Endothelial cell of umbilical vein (primary cell): Measurements from ENCODE around the gene NTSR1. TPM values are rescaled to one million over a fixed set of nuclear protein-coding genes. Genes with fewer than 3 reads are reported as not detected.

ENCODE experiments used
- BruUV-seq: library from RNA; stranded (reverse); fragments of 400-500 nt; replicated peaks from 2 replicates; lab custom pipeline; 2021; lab: Mats Ljungman, UMichigan
- CTCF ChIA-PET: fragments of 300-600, 350-600 bp; sonication (Branson Sonifier 250); formaldehyde crosslinking; loops from one replicate; lab custom pipeline; 2021; ENCODE audit warnings: antibody characterized with exemption, inconsistent platforms; lab: Charles Lee
- POLR2A ChIA-PET: fragments of 300-600, 350-600 bp; sonication (Branson Sonifier 250); formaldehyde crosslinking; loops from one replicate; lab custom pipeline; 2021; ENCODE audit warnings: antibody characterized with exemption, inconsistent platforms; lab: Charles Lee
- DNase-seq: peaks from one replicate; pipeline ENCODE4 v3.0.0-alpha.2; 2011; ENCODE audit warnings: low read depth, low spot score
- FAIRE-seq: peaks from 2 replicates; lab custom pipeline; 2011; peaks lifted over from hg19 to GRCh38; lab: Jason Lieb, UNC
- H2AFZ ChIP-seq: 2 replicates; pipeline ENCODE4 v1.6.0; 2012; ENCODE audit warnings: low read depth, low read length, control low read depth, inconsistent platforms
- H3K27ac ChIP-seq: 2 replicates; pipeline ENCODE4 v1.5.1; 2011; ENCODE audit warnings: low read depth, mild to moderate bottlenecking, control low read depth, low read length, moderate library complexity; ENCODE audit not compliant: insufficient read depth
- H3K27me3 ChIP-seq, 2 experiments: 2 replicates each; pipeline versions ENCODE4 v1.6.0 to v1.6.1; 2011; ENCODE audit warnings: low read length in 2 of 2, mixed read lengths in 1 of 2; ENCODE audit not compliant: control insufficient read depth in 2 of 2, insufficient read depth in 2 of 2
- H3K36me3 ChIP-seq, 2 experiments: 2 replicates in 1 of 2; 3 replicates in 1 of 2; pipeline ENCODE4 v1.5.1; 2011; ENCODE audit warnings: low read length in 2 of 2, mild to moderate bottlenecking in 1 of 2, moderate library complexity in 1 of 2; ENCODE audit not compliant: control insufficient read depth in 2 of 2, insufficient read depth in 2 of 2; ENCODE audit errors: extremely low read depth in 1 of 2
- H3K4me1 ChIP-seq: 3 replicates; pipeline ENCODE4 v1.5.1; 2011; ENCODE audit warnings: mild to moderate bottlenecking, low read length; ENCODE audit not compliant: control insufficient read depth, insufficient read depth; ENCODE audit errors: extremely low read depth
- H3K4me2 ChIP-seq: 2 replicates; pipeline ENCODE4 v1.6.1; 2011; ENCODE audit warnings: low read length, control low read depth, mixed read lengths; ENCODE audit not compliant: insufficient read depth
- H3K4me3 ChIP-seq, 3 experiments: fragments of 200-600 bp in 1 of 3; sonication (generic), shearing (Covaris generic) in 1 of 3; replicated peaks in 1 of 3; 2 replicates each; pipeline ENCODE4 v1.5.1; 2011 to 2016; ENCODE audit warnings: control low read depth in 3 of 3, low read length in 3 of 3, mild to moderate bottlenecking in 2 of 3, inconsistent platforms in 1 of 3, low read depth in 1 of 3, moderate library complexity in 1 of 3; ENCODE audit not compliant: insufficient read depth in 1 of 3
- H3K79me2 ChIP-seq: 2 replicates; pipeline ENCODE4 v1.6.0; 2012; ENCODE audit warnings: low read length, inconsistent platforms; ENCODE audit not compliant: control insufficient read depth, insufficient read depth
- H3K9ac ChIP-seq: replicated peaks from 2 replicates; pipeline ENCODE3; 2011; ENCODE audit warnings: low read length, control low read depth; ENCODE audit not compliant: insufficient read depth; ENCODE audit errors: extremely low read depth
- H3K9me1 ChIP-seq: replicated peaks from 3 replicates; pipeline ENCODE4 v1.6.0; 2011; ENCODE audit warnings: mild to moderate bottlenecking, low read length; ENCODE audit not compliant: control insufficient read depth, insufficient read depth; ENCODE audit errors: extremely low read depth
- H3K9me3 ChIP-seq: replicated peaks from 2 replicates; pipeline ENCODE4 v1.5.1; 2012; ENCODE audit warnings: low read length, inconsistent platforms; ENCODE audit not compliant: control insufficient read depth, insufficient read depth
- H4K20me1 ChIP-seq: replicated peaks from 2 replicates; pipeline ENCODE3; 2011; ENCODE audit warnings: mild to moderate bottlenecking, low read length; ENCODE audit not compliant: control insufficient read depth, insufficient read depth; ENCODE audit errors: extremely low read depth
- EZH2 ChIP-seq: IDR thresholded peaks from 2 replicates; pipeline ENCODE4 v1.6.1; 2012; ENCODE audit warnings: borderline replicate concordance, low read depth, mild to moderate bottlenecking, moderate library complexity, low read length, inconsistent platforms; ENCODE audit not compliant: severe bottlenecking
- FOS ChIP-seq: IDR thresholded peaks from 2 replicates; pipeline ENCODE4 v1.6.1; 2011; ENCODE audit warnings: mild to moderate bottlenecking, low read length, moderate library complexity, borderline replicate concordance; ENCODE audit not compliant: insufficient read depth
- GATA2 ChIP-seq: IDR thresholded peaks from 2 replicates; pipeline ENCODE4 v1.7.0; 2011; ENCODE audit warnings: low read depth, mild to moderate bottlenecking, moderate library complexity, mixed read lengths, low read length; ENCODE audit not compliant: insufficient read length, insufficient read depth
- JUN ChIP-seq: IDR thresholded peaks from 2 replicates; pipeline ENCODE4 v1.6.1; 2011; ENCODE audit warnings: borderline replicate concordance, low read depth; ENCODE audit not compliant: insufficient read length, insufficient read depth
- MYC ChIP-seq: IDR thresholded peaks from one replicate; pipeline ENCODE4 v1.6.1; 2011; ENCODE audit warnings: mild to moderate bottlenecking, low read depth, low read length
- POLR2A ChIP-seq: IDR thresholded peaks from 2 replicates; pipeline ENCODE4 v1.6.1; 2012; ENCODE audit warnings: low read depth, mild to moderate bottlenecking, control low read depth, low read length
- POLR2AphosphoS5 ChIP-seq: IDR thresholded peaks from 2 replicates; pipeline ENCODE4 v1.6.1; 2012; ENCODE audit warnings: low read depth, mild to moderate bottlenecking, control low read depth, low read length, moderate library complexity; ENCODE audit not compliant: insufficient read depth
- dilution Hi-C: fragments of 300-500 bp; cut with MboI; formaldehyde crosslinking; loops from one replicate; pipeline ENCODE4 v1.15.0; 2019; ENCODE audit warnings: low sequenced_read_pairs; ENCODE audit not compliant: extremely low pct_ligation_motif_present
- intact Hi-C: fragments of 100-400 bp; cut with micrococcal nuclease; formaldehyde crosslinking; loops from one replicate; pipeline ENCODE4 v1.10.0; 2022
- polyA plus RNA-seq, 4 experiments: library from polyadenylated mRNA; depleted of rRNA in 3 of 4; stranded (reverse) in 3 of 4; unstranded in 1 of 4; fragments of >200 nt; gene quantifications; 2 replicates each; pipeline versions ENCODE4 v1.2.1 to v1.2.3, GENCODE V29; 2011 to 2012; ENCODE audit warnings: missing spikeins in 1 of 4
- total RNA-seq: library from RNA; stranded (reverse); gene quantifications from 2 replicates; pipeline ENCODE4 v1.2.3, GENCODE V29; 2021
- TF ChIP-seq, protein P1 (sequence below): IDR thresholded peaks from 2 replicates; pipeline ENCODE4 v1.6.1; 2011; ENCODE audit not compliant: insufficient read depth, insufficient read length
- TF ChIP-seq, protein P2 (sequence below), 2 donors: IDR thresholded peaks; 1 replicate in 1 of 2; 2 replicates in 1 of 2; pipeline ENCODE4 v1.5.1; 2011; ENCODE audit warnings: low read length in 2 of 2, mild to moderate bottlenecking in 2 of 2, moderate library complexity in 2 of 2, control low read depth in 1 of 2, inconsistent platforms in 1 of 2, low read depth in 1 of 2; ENCODE audit not compliant: insufficient read depth in 1 of 2; ENCODE audit errors: extremely low read depth in 1 of 2

The NTSR1 gene
- total and polyA plus RNA-seq, 2 donors (not counting 3 experiments of a cell fraction or from before 2014, with no cell fraction given): 0.14 to 2.1 TPM

DNA sequence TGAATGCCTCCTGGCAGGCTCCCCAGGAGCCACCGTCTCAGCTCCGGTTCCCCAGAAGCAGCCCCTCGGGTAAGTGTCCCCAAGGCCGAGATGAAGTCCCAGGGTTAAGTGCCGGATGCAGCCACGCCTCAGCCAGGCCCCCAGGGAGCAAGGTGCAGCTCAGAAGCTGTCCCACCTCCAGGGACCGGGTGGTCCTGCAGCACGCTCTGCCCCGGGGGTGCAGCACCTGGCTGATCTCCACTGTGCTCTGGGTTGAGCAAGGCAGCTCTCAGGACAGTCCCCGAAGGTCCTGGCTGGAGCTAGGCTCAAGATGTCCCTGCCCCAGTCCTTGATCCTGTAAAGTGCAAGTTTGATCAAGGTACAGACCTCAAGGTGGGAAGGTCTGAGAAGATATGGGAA is 15.1 kb upstream of the NTSR1 start:
- intact Hi-C loops: no loop called here
- CTCF ChIA-PET: interaction anchor here (0.6 to 2.4 kb wide), 5 partner anchors 10 to 99 kb away, joined by 3 to 7 read pairs (median 6); no protein-coding TSS in a partner anchor

DNA sequence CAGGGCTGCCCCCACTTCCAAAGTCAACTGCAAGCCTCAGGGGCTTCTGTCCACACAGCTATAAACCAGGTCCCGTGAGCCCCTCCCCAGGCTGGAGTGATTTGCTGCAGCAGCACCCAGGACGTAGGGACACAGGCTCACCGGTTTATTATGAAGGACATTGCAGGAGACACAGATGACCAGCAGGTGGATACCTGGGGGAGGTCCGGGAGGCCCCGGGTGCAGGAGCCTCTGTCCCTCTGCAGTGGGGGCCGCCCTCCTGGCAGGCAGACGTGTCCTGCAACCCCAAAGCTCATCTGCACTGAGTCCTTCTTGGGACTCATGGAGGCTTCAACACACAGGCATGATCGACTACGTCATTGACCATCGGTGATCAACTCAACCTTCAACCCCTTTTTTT is 14.5 kb upstream of the NTSR1 start:
- dilution Hi-C loops (no loop called here), intact Hi-C loops (no loop called here)
- TF ChIP-seq JUN: no peak
- no peak for TF ChIP-seq FOS
- TF ChIP-seq, protein P1, sequence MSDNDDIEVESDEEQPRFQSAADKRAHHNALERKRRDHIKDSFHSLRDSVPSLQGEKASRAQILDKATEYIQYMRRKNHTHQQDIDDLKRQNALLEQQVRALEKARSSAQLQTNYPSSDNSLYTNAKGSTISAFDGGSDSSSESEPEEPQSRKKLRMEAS: no peak
- no peak for TF ChIP-seq MYC
- no peak for TF ChIP-seq POLR2AphosphoS5
- no peak for TF ChIP-seq POLR2A
- TF ChIP-seq, protein P2, sequence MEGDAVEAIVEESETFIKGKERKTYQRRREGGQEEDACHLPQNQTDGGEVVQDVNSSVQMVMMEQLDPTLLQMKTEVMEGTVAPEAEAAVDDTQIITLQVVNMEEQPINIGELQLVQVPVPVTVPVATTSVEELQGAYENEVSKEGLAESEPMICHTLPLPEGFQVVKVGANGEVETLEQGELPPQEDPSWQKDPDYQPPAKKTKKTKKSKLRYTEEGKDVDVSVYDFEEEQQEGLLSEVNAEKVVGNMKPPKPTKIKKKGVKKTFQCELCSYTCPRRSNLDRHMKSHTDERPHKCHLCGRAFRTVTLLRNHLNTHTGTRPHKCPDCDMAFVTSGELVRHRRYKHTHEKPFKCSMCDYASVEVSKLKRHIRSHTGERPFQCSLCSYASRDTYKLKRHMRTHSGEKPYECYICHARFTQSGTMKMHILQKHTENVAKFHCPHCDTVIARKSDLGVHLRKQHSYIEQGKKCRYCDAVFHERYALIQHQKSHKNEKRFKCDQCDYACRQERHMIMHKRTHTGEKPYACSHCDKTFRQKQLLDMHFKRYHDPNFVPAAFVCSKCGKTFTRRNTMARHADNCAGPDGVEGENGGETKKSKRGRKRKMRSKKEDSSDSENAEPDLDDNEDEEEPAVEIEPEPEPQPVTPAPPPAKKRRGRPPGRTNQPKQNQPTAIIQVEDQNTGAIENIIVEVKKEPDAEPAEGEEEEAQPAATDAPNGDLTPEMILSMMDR (IDR thresholded peaks at IDR 0.05; ENCODE audit: extremely low read depth in 1 of 2, insufficient read depth in 1 of 2, low read depth in 1 of 2, low read length in 2 of 2): no peak
- TF ChIP-seq EZH2: no peak
- no peak for TF ChIP-seq GATA2
- FAIRE-seq: no peak
- no peaks in the 10 kb centered on the region for H3K27me3 ChIP-seq
- no peaks in the 10 kb centered on the region for H3K79me2 ChIP-seq
- H3K4me1 ChIP-seq: no peaks in the 10 kb centered on the region
- no peak overlapping the region for H3K27ac ChIP-seq
- ChIA-PET CTCF (interaction anchor here (0.6 to 2.4 kb wide), 7 partner anchors 8 to 98 kb away, joined by 3 to 7 read pairs (median 5); no protein-coding TSS in a partner anchor), POLR2A (no interaction called here)
- H3K9me1 ChIP-seq: no peaks in the 10 kb centered on the region
- H3K36me3 ChIP-seq: no peaks in the 10 kb centered on the region
- no peak overlapping the region for H2AFZ ChIP-seq
- no peaks in the 10 kb centered on the region for H4K20me1 ChIP-seq
- H3K4me2 ChIP-seq: no peak overlapping the region
- H3K4me3 ChIP-seq: no peak overlapping the region
- no peak for DNase-seq
- H3K9ac ChIP-seq: no peak overlapping the region
- no TSS peak for BruUV-seq
- H3K9me3 ChIP-seq: no peaks in the 10 kb centered on the region

More for the DNA sequence above, 15.1 kb upstream of the NTSR1 start:
- no peak for TF ChIP-seq POLR2AphosphoS5
- Histone ChIP-seq H3K36me3 (no peaks in the 10 kb centered on the region), H3K4me1 (no peaks in the 10 kb centered on the region), H3K9me3 (no peaks in the 10 kb centered on the region), H3K27me3 (no peaks in the 10 kb centered on the region), H3K27ac (no peak overlapping the region), H3K79me2 (no peaks in the 10 kb centered on the region), H2AFZ (no peak overlapping the region), H4K20me1 (no peaks in the 10 kb centered on the region), H3K4me2 (no peak overlapping the region), H3K9ac (no peak overlapping the region), H3K9me1 (no peaks in the 10 kb centered on the region), H3K4me3 (no peak overlapping the region)
- FAIRE-seq: no peak
- no TSS peak for BruUV-seq
- POLR2A ChIA-PET: no interaction called here
- DNase-seq: no peak
- dilution Hi-C loops: no loop called here
